ENCODE measurements around the gene HEPN1.
"Not testable (repeated sequence)": the region's sequence is repeated elsewhere in the genome, so short reads cannot be mapped to it uniquely, and the experiment has no call there.

GRCh38 chr11:124968197-124968596, 49.1 kb downstream of the HEPN1 start:
- not testable (repeated sequence) for TF ChIP-seq ZNF138 (tag by site-specific recombination; IDR thresholded peaks at IDR 0.05; ENCODE audit: borderline replicate concordance); ZBTB8A (tag by site-specific recombination; IDR thresholded peaks at IDR 0.05); SALL2 (tag by site-specific recombination; IDR thresholded peaks at IDR 0.05; ENCODE audit: borderline replicate concordance); ZNF223 (tag by site-specific recombination; IDR thresholded peaks at IDR 0.05); KLF10 (tag by site-specific recombination; IDR thresholded peaks at IDR 0.05); ZNF146 (tag by site-specific recombination; IDR thresholded peaks at IDR 0.05)
- TF ChIP-seq, protein P1, sequence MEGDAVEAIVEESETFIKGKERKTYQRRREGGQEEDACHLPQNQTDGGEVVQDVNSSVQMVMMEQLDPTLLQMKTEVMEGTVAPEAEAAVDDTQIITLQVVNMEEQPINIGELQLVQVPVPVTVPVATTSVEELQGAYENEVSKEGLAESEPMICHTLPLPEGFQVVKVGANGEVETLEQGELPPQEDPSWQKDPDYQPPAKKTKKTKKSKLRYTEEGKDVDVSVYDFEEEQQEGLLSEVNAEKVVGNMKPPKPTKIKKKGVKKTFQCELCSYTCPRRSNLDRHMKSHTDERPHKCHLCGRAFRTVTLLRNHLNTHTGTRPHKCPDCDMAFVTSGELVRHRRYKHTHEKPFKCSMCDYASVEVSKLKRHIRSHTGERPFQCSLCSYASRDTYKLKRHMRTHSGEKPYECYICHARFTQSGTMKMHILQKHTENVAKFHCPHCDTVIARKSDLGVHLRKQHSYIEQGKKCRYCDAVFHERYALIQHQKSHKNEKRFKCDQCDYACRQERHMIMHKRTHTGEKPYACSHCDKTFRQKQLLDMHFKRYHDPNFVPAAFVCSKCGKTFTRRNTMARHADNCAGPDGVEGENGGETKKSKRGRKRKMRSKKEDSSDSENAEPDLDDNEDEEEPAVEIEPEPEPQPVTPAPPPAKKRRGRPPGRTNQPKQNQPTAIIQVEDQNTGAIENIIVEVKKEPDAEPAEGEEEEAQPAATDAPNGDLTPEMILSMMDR (tag by site-specific recombination; IDR thresholded peaks at IDR 0.05) = not testable (repeated sequence)
- TF ChIP-seq, protein P2, sequence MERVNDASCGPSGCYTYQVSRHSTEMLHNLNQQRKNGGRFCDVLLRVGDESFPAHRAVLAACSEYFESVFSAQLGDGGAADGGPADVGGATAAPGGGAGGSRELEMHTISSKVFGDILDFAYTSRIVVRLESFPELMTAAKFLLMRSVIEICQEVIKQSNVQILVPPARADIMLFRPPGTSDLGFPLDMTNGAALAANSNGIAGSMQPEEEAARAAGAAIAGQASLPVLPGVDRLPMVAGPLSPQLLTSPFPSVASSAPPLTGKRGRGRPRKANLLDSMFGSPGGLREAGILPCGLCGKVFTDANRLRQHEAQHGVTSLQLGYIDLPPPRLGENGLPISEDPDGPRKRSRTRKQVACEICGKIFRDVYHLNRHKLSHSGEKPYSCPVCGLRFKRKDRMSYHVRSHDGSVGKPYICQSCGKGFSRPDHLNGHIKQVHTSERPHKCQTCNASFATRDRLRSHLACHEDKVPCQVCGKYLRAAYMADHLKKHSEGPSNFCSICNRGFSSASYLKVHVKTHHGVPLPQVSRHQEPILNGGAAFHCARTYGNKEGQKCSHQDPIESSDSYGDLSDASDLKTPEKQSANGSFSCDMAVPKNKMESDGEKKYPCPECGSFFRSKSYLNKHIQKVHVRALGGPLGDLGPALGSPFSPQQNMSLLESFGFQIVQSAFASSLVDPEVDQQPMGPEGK (tag by site-specific recombination; IDR thresholded peaks at IDR 0.05) = not testable (repeated sequence)
- TF ChIP-seq, protein P3, sequence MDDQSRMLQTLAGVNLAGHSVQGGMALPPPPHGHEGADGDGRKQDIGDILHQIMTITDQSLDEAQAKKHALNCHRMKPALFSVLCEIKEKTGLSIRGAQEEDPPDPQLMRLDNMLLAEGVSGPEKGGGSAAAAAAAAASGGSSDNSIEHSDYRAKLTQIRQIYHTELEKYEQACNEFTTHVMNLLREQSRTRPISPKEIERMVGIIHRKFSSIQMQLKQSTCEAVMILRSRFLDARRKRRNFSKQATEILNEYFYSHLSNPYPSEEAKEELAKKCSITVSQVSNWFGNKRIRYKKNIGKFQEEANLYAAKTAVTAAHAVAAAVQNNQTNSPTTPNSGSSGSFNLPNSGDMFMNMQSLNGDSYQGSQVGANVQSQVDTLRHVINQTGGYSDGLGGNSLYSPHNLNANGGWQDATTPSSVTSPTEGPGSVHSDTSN (CRISPR knock-in tag; IDR thresholded peaks at IDR 0.05) = not testable (repeated sequence)
